ENCODE data around the gene FRMD4A. TPM values are rescaled to one million over a fixed set of nuclear protein-coding genes. Genes with fewer than 3 reads are reported as not detected.
A peak's percentile ranks its signal among the peaks of the same experiment; 100 is the strongest.

FRMD4A gene
- polyA plus RNA-seq, 1 of the 3 experiments (the other 2 are of a cell fraction), result 37.7 TPM

DNA sequence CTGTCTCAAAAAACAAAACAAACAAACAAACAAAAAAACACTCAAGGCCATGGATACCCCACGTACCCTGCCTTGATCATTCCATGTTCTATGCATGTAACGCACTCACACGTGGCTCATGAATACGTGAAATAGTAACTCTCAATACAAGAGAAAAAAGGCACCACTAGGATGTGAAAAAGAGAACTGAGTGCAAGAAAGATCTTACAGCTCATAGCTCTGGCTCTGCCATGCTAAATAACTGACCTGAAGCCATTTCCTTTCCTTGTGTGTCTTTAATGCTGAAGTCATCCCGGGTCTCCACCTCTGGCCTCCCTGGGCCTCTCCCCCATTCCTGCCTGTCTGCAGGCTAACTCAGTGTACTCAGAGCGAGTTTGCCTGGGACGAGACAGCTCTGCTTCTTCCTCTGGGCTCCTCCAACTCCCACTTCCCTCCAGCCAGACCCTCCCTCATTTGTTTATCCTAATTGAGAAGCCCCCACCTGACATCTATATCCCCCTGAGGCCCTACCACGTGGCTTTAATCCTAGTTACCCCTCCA lies 626.7 kb downstream of the FRMD4A start:
- Histone ChIP-seq H3K9me2 (no peaks in the 10 kb centered on the region), H4K20me1 (ENCODE audit: insufficient read depth) (no peaks in the 10 kb centered on the region), H3K27ac (ENCODE audit: low read depth in 2 of 2, low read length in 1 of 2) (no peak overlapping the region), H3K4me1 (ENCODE audit: control insufficient read depth in 1 of 2, insufficient read depth in 2 of 2, low read depth in 1 of 2, low read length in 1 of 2) (peaks cover 5 to 26% of the 10 kb centered on the region in 2 experiments; a peak in 2 of 4 replicates), H3K27me3 (ENCODE audit: insufficient read depth) (no peaks in the 10 kb centered on the region), H3K4me3 (ENCODE audit: low read depth in 2 of 2, low read length in 1 of 2) (no peak overlapping the region), H3K36me3 (replicated peaks in 1 of 2; ENCODE audit: control insufficient read depth in 1 of 2, insufficient read depth in 2 of 2, low read length in 1 of 2) (peaks cover 13 to 32% of the 10 kb centered on the region in 2 experiments), H3F3A (replicated peaks; ENCODE audit: insufficient read depth) (no peaks in the 10 kb centered on the region), H3K9me3 (no peaks in the 10 kb centered on the region), H3K79me2 (ENCODE audit: insufficient read depth) (peaks cover 29% of the 10 kb centered on the region; the same call in 1 of the 2 replicates), H3K9ac (no peak overlapping the region), H3K4me2 (no peak overlapping the region), H2AFZ (ENCODE audit: low read depth) (no peak overlapping the region)
- CTCF ChIA-PET, result interaction anchor here (1.2 kb wide), 1 partner anchor 45 kb away, joined by 4 read pairs; no protein-coding TSS in a partner anchor
- no peak for DNase-seq
- TF ChIP-seq YY1 (IDR thresholded peaks at IDR 0.05; ENCODE audit: low read depth) (no peak), RAD21 (IDR thresholded peaks at IDR 0.05; ENCODE audit: low read length) (no peak), TEAD4 (IDR thresholded peaks at IDR 0.05; ENCODE audit: borderline replicate concordance, insufficient read depth) (no peak), TCF12 (IDR thresholded peaks at IDR 0.05) (no peak), MXI1 (IDR thresholded peaks at IDR 0.05; ENCODE audit: low read depth, low read length) (no peak), FOXM1 (IDR thresholded peaks at IDR 0.05; ENCODE audit: low read depth) (no peak)
- WGBS (ENCODE audit: low lambda C conversion rate), result 94% methylated on average over 8 of the region's 8 CpGs
- POLR2A ChIA-PET, result no interaction called here

DNA sequence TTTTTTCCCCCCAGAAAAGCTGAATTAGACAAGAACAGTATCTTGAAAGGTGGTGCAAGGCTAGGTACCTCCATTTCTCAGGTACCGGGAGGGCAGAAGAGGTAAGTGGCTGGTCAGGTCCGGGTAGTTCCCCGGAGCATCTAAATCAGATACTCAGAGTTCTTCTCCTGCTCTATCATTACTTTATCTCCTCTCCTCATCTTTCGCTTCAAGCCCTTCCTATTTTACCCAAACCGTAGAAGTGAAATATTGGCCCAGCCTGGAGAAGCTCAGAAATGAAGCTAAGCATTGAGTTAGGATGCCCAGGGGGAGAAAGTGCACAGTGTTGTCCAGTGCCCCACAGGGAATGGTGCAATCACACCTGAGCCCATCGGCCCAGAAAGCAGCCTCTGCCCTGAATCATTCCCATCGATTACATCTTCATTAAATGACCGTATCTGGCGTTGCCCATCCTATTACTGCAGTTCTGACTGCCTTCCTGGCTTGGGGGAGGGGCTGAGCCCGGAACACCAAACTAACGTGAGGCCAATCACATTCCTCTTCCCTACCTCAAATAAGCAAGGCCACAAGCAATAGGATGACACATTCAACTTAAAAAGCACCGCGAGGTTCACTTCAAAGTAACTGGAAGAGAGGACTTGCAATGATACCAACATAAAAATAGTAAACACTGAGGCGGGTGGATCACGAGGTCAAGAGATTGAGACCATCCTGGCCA lies 627.5 kb downstream of the FRMD4A start:
- WGBS (ENCODE audit: low lambda C conversion rate), result 90% methylated on average over 15 of the region's 15 CpGs

DNA sequence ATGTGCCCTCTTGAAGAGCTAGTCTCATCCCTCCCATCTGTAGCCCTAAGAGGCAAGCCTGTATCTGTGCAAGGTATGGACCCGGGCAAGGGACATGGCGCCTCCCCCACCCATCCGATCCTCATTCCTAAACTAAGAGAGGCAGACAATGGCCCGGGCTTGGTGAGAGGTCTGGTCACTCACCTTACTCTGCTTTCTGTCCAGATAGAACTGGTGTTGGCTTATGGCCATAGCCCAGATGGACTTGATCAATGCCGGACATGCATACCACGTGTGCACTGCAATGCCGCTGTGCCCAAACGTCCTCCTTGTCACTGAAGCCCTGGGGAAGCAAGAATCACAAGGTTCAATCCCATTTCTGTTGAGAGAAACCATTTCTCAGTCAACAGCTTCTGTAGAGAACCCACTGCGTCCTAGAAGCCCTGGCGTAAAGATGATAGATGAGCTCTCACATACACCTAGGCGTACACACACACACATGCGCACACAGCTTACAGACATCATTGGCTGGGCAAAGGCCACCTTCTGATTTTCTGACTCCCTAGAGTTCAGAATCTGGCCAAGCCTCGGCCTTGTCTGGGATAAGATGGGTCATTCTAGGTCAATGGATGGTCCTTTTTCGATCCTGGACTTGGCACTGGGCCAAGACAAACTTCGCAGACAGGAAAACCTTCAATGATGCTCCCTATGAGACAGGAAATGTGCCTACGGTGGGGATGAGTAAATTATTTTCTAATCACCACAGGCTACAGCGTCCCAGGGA lies 629.4 kb downstream of the FRMD4A start:
- H3K36me3 ChIP-seq (replicated peaks in 1 of 2; ENCODE audit: control insufficient read depth in 1 of 2, insufficient read depth in 2 of 2, low read length in 1 of 2), result peaks cover 23 to 44% of the 10 kb centered on the region in 2 experiments
- H3K4me2 ChIP-seq, result no peak overlapping the region
- no peaks in the 10 kb centered on the region for H3K9me2 ChIP-seq
- H3K79me2 ChIP-seq (ENCODE audit: insufficient read depth), result 0 out of 2 replicates have a peak, but pooled peaks cover 17% of the 10 kb centered on the region
- whole genome bisulfite sequencing (ENCODE audit: low lambda C conversion rate), result 74% methylated on average over 14 of the region's 17 CpGs
- no peak for DNase-seq
- no peak overlapping the region for H2AFZ ChIP-seq (ENCODE audit: low read depth)
- no peaks in the 10 kb centered on the region for H3K27me3 ChIP-seq (ENCODE audit: insufficient read depth)
- no peak for TF ChIP-seq YY1 (IDR thresholded peaks at IDR 0.05; ENCODE audit: low read depth)
- TF ChIP-seq TAF1 (IDR thresholded peaks at IDR 0.05; ENCODE audit: borderline replicate concordance, low read depth, low read length), result no peak
- TF ChIP-seq NFIC (IDR thresholded peaks at IDR 0.05; ENCODE audit: borderline replicate concordance), result peak; percentile 85
- H3K4me3 ChIP-seq (ENCODE audit: low read depth in 2 of 2, low read length in 1 of 2), result no peak overlapping the region
- no peak overlapping the region for H3K9ac ChIP-seq
- CTCF ChIA-PET, result no interaction called here
- no peaks in the 10 kb centered on the region for H4K20me1 ChIP-seq (ENCODE audit: insufficient read depth)
- no peaks in the 10 kb centered on the region for H3F3A ChIP-seq (replicated peaks; ENCODE audit: insufficient read depth)
- POLR2A ChIA-PET, result no interaction called here
- H3K9me3 ChIP-seq, result no peaks in the 10 kb centered on the region
- peak overlapping the region in 1 of 2 experiments; percentile 40; a peak in 2 of 4 replicates for H3K27ac ChIP-seq (ENCODE audit: low read depth in 2 of 2, low read length in 1 of 2)
- H3K4me1 ChIP-seq (ENCODE audit: control insufficient read depth in 1 of 2, insufficient read depth in 2 of 2, low read depth in 1 of 2, low read length in 1 of 2), result peaks cover 2 to 19% of the 10 kb centered on the region in 2 experiments; a peak in 2 of 4 replicates

More for the DNA sequence above, 627.5 kb downstream of the FRMD4A start:
- H2AFZ ChIP-seq (ENCODE audit: low read depth), result no peak overlapping the region
- peaks cover 2 to 19% of the 10 kb centered on the region in 2 experiments; a peak in 2 of 4 replicates for H3K4me1 ChIP-seq (ENCODE audit: control insufficient read depth in 1 of 2, insufficient read depth in 2 of 2, low read depth in 1 of 2, low read length in 1 of 2)
- no peak overlapping the region for H3K4me3 ChIP-seq (ENCODE audit: low read depth in 2 of 2, low read length in 1 of 2)
- H3K27ac ChIP-seq (ENCODE audit: low read depth in 2 of 2, low read length in 1 of 2), result no peak overlapping the region
- peaks cover 17 to 33% of the 10 kb centered on the region in 2 experiments for H3K36me3 ChIP-seq (replicated peaks in 1 of 2; ENCODE audit: control insufficient read depth in 1 of 2, insufficient read depth in 2 of 2, low read length in 1 of 2)
- no peaks in the 10 kb centered on the region for H3F3A ChIP-seq (replicated peaks; ENCODE audit: insufficient read depth)
- no peak overlapping the region for H3K9ac ChIP-seq
- no peak for TF ChIP-seq MAX (IDR thresholded peaks at IDR 0.05; ENCODE audit: low read depth)
- CTCF ChIA-PET, result no interaction called here
- H3K9me2 ChIP-seq, result no peaks in the 10 kb centered on the region
- no peaks in the 10 kb centered on the region for H4K20me1 ChIP-seq (ENCODE audit: insufficient read depth)
- H3K4me2 ChIP-seq, result no peak overlapping the region
- no peak for DNase-seq
- no peaks in the 10 kb centered on the region for H3K27me3 ChIP-seq (ENCODE audit: insufficient read depth)
- no peaks in the 10 kb centered on the region for H3K9me3 ChIP-seq
- POLR2A ChIA-PET, result no interaction called here
- H3K79me2 ChIP-seq (ENCODE audit: insufficient read depth), result peaks cover 29% of the 10 kb centered on the region; the same call in 1 of the 2 replicates
